ENCODE data around the gene ALDH3B2.

DNA sequence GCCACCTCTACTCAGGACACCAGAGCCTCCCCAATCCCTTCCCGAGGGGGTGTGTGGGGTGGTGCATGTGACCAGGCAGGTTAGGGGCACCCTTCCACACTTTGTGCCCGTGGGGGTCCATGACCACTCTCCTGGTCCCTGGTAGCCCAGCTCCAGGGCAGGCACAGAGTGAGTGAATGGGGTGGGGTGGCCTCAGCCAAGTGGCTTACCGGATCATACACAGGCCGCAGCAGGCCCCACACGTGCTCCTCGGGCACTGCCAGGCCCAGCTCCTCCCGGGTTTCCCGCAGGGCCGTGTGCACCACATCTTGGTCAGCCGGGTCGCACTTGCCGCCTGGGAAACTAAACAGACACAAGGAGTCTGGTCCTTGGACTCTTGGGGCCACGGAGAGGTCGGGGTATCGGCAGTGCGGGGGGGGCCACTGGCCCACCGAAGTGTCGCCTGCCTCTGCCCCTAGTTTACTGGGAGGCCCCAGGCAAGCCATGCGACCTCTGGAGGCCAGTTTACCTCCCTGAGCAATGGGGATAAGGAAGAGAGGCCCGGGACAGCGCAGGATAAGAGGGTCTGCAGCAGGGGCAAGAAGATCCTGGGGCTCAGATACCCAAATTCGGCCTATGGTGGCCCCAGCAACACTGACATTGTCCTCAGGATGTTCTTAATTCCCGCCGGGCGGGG is 45.6 kb downstream of the ALDH3B2 start:
- no peak for TF ChIP-seq POLR2A (IDR thresholded peaks at IDR 0.05)
- TF ChIP-seq, protein P1, sequence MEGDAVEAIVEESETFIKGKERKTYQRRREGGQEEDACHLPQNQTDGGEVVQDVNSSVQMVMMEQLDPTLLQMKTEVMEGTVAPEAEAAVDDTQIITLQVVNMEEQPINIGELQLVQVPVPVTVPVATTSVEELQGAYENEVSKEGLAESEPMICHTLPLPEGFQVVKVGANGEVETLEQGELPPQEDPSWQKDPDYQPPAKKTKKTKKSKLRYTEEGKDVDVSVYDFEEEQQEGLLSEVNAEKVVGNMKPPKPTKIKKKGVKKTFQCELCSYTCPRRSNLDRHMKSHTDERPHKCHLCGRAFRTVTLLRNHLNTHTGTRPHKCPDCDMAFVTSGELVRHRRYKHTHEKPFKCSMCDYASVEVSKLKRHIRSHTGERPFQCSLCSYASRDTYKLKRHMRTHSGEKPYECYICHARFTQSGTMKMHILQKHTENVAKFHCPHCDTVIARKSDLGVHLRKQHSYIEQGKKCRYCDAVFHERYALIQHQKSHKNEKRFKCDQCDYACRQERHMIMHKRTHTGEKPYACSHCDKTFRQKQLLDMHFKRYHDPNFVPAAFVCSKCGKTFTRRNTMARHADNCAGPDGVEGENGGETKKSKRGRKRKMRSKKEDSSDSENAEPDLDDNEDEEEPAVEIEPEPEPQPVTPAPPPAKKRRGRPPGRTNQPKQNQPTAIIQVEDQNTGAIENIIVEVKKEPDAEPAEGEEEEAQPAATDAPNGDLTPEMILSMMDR (IDR thresholded peaks at IDR 0.05): peak in 1 of 6 experiments; percentile 95
